ENCODE measurements around the gene FBXO9. TPM values are rescaled to one million over a fixed set of nuclear protein-coding genes. Genes with fewer than 3 reads are reported as not detected.

The FBXO9 gene
- total RNA-seq, 1 donor from 2014 or later = 72.5 TPM

- no peak for TF ChIP-seq CTCF (IDR thresholded peaks at IDR 0.05)
- H3K27me3 Mint-ChIP-seq (ENCODE audit: low read depth) = no peaks in the 10 kb centered on the region
Measured at GRCh38 chr6:53026526-53026925, 38.7 kb upstream of the FBXO9 start.

GRCh38 chr6:53027131-53027718 is 38.0 kb upstream of the FBXO9 start:
- H3K27ac Mint-ChIP-seq (ENCODE audit: unreplicated experiment) = no peak overlapping the region
- no peaks in the 10 kb centered on the region for H3K27me3 Mint-ChIP-seq (ENCODE audit: low read depth)
- DNase-seq (ENCODE audit: low spot score) = no peak
- no peak for TF ChIP-seq CTCF (IDR thresholded peaks at IDR 0.05)
- H3K4me1 Mint-ChIP-seq (ENCODE audit: low read depth) = no peaks in the 10 kb centered on the region
- H3K36me3 Mint-ChIP-seq (ENCODE audit: low read depth) = peaks cover 24% of the 10 kb centered on the region
- H3K9me3 Mint-ChIP-seq (ENCODE audit: low read depth) = no peaks in the 10 kb centered on the region
- H3K4me3 Mint-ChIP-seq (ENCODE audit: unreplicated experiment) = no peak overlapping the region

More at GRCh38 chr6:53026526-53026925, 38.7 kb upstream of the FBXO9 start:
- Mint-ChIP-seq H3K9me3 (ENCODE audit: low read depth) (no peaks in the 10 kb centered on the region), H3K4me3 (ENCODE audit: unreplicated experiment) (no peak overlapping the region), H3K36me3 (ENCODE audit: low read depth) (peaks cover 24% of the 10 kb centered on the region), H3K4me1 (ENCODE audit: low read depth) (no peaks in the 10 kb centered on the region), H3K27ac (ENCODE audit: unreplicated experiment) (no peak overlapping the region)
- no peak for DNase-seq (ENCODE audit: low spot score)

GRCh38 chr6:53028467-53028866 is 36.7 kb upstream of the FBXO9 start:
- Mint-ChIP-seq H3K36me3 (ENCODE audit: low read depth) (peaks cover 22% of the 10 kb centered on the region), H3K27ac (ENCODE audit: unreplicated experiment) (no peak overlapping the region), H3K27me3 (ENCODE audit: low read depth) (no peaks in the 10 kb centered on the region), H3K9me3 (ENCODE audit: low read depth) (no peaks in the 10 kb centered on the region), H3K4me3 (ENCODE audit: unreplicated experiment) (no peak overlapping the region), H3K4me1 (ENCODE audit: low read depth) (peaks cover 11% of the 10 kb centered on the region)
- TF ChIP-seq CTCF (IDR thresholded peaks at IDR 0.05) = no peak
- DNase-seq (ENCODE audit: low spot score) = no peak

- Mint-ChIP-seq H3K27me3 (ENCODE audit: low read depth) (no peaks in the 10 kb centered on the region), H3K9me3 (ENCODE audit: low read depth) (no peaks in the 10 kb centered on the region), H3K4me3 (ENCODE audit: unreplicated experiment) (no peak overlapping the region), H3K4me1 (ENCODE audit: low read depth) (peaks cover 19% of the 10 kb centered on the region), H3K27ac (ENCODE audit: unreplicated experiment) (no peak overlapping the region), H3K36me3 (ENCODE audit: low read depth) (peaks cover 20% of the 10 kb centered on the region)
- no peak for DNase-seq (ENCODE audit: low spot score)
- TF ChIP-seq CTCF (IDR thresholded peaks at IDR 0.05) = no peak
Measured at GRCh38 chr6:53029257-53029656, 35.9 kb upstream of the FBXO9 start.

- TF ChIP-seq CTCF (IDR thresholded peaks at IDR 0.05) = no peak
- no peaks in the 10 kb centered on the region for H3K27me3 Mint-ChIP-seq (ENCODE audit: low read depth)
- no peaks in the 10 kb centered on the region for H3K9me3 Mint-ChIP-seq (ENCODE audit: low read depth)
- peaks cover 21% of the 10 kb centered on the region for H3K4me1 Mint-ChIP-seq (ENCODE audit: low read depth)
- no peak overlapping the region for H3K27ac Mint-ChIP-seq (ENCODE audit: unreplicated experiment)
- H3K36me3 Mint-ChIP-seq (ENCODE audit: low read depth) = peaks cover 22% of the 10 kb centered on the region
- DNase-seq (ENCODE audit: low spot score) = no peak
- H3K4me3 Mint-ChIP-seq (ENCODE audit: unreplicated experiment) = no peak overlapping the region
Measured at GRCh38 chr6:53029761-53030160, 35.4 kb upstream of the FBXO9 start.

All from chondrocyte (in vitro differentiated cells).